ENCODE results near the gene GUSB. TPM values are rescaled to one million over a fixed set of nuclear protein-coding genes. Genes with fewer than 3 reads are reported as not detected.
A peak's percentile ranks its signal among the peaks of the same experiment; 100 is the strongest.

Gene GUSB
- total and polyA plus RNA-seq, 9 of the 15 experiments (the other 6 are each of a cell fraction or from before 2014, with no cell fraction given): 22.7 to 102 (median 60.1) TPM

DNA sequence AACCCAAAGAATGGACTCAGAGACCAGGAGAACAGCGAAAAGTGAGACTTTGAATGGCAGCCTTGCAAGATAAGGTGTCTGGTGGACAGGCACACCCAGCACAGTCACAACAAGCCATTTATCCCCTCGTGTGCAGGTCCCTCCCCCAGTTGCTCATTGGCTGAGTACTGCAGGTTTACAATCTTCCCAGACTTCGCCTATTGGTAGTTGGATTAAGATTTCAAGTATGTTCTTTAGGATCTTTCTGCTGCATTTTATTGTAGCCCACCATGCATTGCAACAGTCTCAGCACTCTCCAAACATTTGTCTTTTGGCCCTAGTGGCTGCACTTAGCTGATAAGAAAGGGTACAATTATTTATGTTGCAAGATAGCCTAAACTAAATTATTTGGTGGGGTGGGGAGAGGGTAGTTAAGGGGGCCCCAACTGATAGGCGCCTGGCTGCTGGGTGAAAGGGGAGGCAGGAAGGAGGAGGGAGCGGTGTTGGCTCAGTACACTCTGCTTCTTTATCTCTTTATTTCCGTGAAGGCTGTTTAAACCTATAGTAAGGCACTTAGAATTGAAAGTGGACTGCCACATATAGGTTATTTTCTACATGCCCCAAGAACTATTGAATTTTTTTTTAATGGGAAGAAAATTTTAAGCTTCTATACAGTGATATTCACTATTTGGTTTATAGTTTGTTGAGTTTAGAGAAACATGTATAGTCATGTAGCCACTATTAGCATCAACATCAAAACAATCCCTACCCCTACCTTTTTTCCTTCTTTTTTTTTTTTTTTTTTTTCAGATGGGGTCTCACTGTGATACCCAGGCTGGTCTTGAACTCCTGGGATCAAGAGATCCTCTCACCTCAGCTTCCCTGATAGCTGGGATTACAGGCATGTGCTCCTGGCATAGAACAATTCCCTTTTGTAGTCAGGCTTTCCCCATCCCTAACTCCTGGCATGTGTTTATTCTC is 54.2 kb downstream of the GUSB start (continued):
- peak; percentile 82 for TF ChIP-seq TEAD4 (IDR thresholded peaks at IDR 0.05; ENCODE audit: low read length)
- no peak for TF ChIP-seq TEAD4 (CRISPR knock-in tag; IDR thresholded peaks at IDR 0.05; ENCODE audit: borderline replicate concordance)
- TF ChIP-seq, protein P1, sequence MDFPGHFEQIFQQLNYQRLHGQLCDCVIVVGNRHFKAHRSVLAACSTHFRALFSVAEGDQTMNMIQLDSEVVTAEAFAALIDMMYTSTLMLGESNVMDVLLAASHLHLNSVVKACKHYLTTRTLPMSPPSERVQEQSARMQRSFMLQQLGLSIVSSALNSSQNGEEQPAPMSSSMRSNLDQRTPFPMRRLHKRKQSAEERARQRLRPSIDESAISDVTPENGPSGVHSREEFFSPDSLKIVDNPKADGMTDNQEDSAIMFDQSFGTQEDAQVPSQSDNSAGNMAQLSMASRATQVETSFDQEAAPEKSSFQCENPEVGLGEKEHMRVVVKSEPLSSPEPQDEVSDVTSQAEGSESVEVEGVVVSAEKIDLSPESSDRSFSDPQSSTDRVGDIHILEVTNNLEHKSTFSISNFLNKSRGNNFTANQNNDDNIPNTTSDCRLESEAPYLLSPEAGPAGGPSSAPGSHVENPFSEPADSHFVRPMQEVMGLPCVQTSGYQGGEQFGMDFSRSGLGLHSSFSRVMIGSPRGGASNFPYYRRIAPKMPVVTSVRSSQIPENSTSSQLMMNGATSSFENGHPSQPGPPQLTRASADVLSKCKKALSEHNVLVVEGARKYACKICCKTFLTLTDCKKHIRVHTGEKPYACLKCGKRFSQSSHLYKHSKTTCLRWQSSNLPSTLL (IDR thresholded peaks at IDR 0.05): no peak
- no peak; the same call in 1 of the 2 replicates for TF ChIP-seq JUND (IDR thresholded peaks at IDR 0.05; ENCODE audit: borderline replicate concordance, low read depth, low read length)
- peak; percentile 33; the same call in 1 of the 3 replicates for TF ChIP-seq JUND (tag; IDR thresholded peaks at IDR 0.05; ENCODE audit: borderline replicate concordance, low read depth, low read length)
- peak; percentile 98 for TF ChIP-seq LCOR (CRISPR knock-in tag; IDR thresholded peaks at IDR 0.05)
- TF ChIP-seq, protein P2, sequence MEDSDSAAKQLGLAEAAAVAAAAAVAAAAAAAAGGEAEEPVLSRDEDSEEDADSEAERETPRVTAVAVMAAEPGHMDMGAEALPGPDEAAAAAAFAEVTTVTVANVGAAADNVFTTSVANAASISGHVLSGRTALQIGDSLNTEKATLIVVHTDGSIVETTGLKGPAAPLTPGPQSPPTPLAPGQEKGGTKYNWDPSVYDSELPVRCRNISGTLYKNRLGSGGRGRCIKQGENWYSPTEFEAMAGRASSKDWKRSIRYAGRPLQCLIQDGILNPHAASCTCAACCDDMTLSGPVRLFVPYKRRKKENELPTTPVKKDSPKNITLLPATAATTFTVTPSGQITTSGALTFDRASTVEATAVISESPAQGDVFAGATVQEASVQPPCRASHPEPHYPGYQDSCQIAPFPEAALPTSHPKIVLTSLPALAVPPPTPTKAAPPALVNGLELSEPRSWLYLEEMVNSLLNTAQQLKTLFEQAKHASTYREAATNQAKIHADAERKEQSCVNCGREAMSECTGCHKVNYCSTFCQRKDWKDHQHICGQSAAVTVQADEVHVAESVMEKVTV (CRISPR knock-in tag; IDR thresholded peaks at IDR 0.05): 0 out of 2 replicates have a peak, but pooled peaks have one; percentile 14
- TF ChIP-seq PRDM10 (IDR thresholded peaks at IDR 0.05; ENCODE audit: partially characterized antibody): peak; percentile 53
- TF ChIP-seq HEY1 (CRISPR knock-in tag; IDR thresholded peaks at IDR 0.05; ENCODE audit: borderline replicate concordance): no peak
- TF ChIP-seq L3MBTL2 (IDR thresholded peaks at IDR 0.05): peak; percentile 51; the same call in 1 of the 2 replicates
- no peak for TF ChIP-seq ZNF75A (CRISPR knock-in tag; IDR thresholded peaks at IDR 0.05)
- peak; percentile 76 for TF ChIP-seq TAL1 (IDR thresholded peaks at IDR 0.05)
- TF ChIP-seq TRIM28 (IDR thresholded peaks at IDR 0.05): peak; percentile 64; the same call in 1 of the 2 replicates
- TF ChIP-seq GATAD2B (IDR thresholded peaks at IDR 0.05; ENCODE audit: borderline replicate concordance): peak; percentile 56; the same call in 1 of the 2 replicates
- TF ChIP-seq SMAD4 (CRISPR knock-in tag; conservative IDR thresholded peaks at IDR 0.05): peak; percentile 98
- no peak for TF ChIP-seq NUFIP1 (IDR thresholded peaks at IDR 0.05; ENCODE audit: partially characterized antibody)
- 0 out of 2 replicates have a peak, but pooled peaks have one; percentile 32 for TF ChIP-seq EHMT2 (IDR thresholded peaks at IDR 0.05)
- TF ChIP-seq SMARCA5 (IDR thresholded peaks at IDR 0.05): no peak
- TF ChIP-seq, protein P3, sequence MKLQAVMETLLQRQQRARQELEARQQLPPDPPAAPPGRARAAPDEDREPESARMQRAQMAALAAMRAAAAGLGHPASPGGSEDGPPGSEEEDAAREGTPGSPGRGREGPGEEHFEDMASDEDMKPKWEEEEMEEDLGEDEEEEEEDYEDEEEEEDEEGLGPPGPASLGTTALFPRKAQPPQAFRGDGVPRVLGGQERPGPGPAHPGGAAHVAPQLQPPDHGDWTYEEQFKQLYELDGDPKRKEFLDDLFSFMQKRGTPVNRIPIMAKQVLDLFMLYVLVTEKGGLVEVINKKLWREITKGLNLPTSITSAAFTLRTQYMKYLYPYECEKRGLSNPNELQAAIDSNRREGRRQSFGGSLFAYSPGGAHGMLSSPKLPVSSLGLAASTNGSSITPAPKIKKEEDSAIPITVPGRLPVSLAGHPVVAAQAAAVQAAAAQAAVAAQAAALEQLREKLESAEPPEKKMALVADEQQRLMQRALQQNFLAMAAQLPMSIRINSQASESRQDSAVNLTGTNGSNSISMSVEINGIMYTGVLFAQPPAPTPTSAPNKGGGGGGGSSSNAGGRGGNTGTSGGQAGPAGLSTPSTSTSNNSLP (IDR thresholded peaks at IDR 0.05; ENCODE audit: borderline replicate concordance, low read depth, low read length): peak; percentile 90

Measured in K562 (cell line).